Pulmonary artery endothelial cell (primary cell): ENCODE measurements around the gene MED16. TPM values are rescaled to one million over a fixed set of nuclear protein-coding genes. Genes with fewer than 3 reads are reported as not detected.
"Not testable (repeated sequence)": the region's sequence is repeated elsewhere in the genome, so short reads cannot be mapped to it uniquely, and the experiment has no call there.

Source experiments
- DNase-seq: peaks from one replicate; pipeline ENCODE4 v3.0.0-alpha.2; 2011; ENCODE audit warnings: low read depth, low spot score
- total RNA-seq: library from RNA; depleted of rRNA; stranded (reverse); fragments of >200 nt; gene quantifications from 2 replicates; pipeline ENCODE4 v1.2.3, GENCODE V29; 2014

The MED16 gene
- total RNA-seq, 1 donor from 2014 or later, result 22.9 TPM

GRCh38 chr19:827710-828321 lies 65.2 kb downstream of the MED16 start, which contains the start of gene AZU1:
TSS of gene AZU1 (plus strand) at chr19:827837. CDS start at chr19:827847, 10 bp downstream.
- no peak for DNase-seq

- DNase-seq, result no peak
Measured at GRCh38 chr19:827314-827709, 65.7 kb downstream of the MED16 start.

DNA sequence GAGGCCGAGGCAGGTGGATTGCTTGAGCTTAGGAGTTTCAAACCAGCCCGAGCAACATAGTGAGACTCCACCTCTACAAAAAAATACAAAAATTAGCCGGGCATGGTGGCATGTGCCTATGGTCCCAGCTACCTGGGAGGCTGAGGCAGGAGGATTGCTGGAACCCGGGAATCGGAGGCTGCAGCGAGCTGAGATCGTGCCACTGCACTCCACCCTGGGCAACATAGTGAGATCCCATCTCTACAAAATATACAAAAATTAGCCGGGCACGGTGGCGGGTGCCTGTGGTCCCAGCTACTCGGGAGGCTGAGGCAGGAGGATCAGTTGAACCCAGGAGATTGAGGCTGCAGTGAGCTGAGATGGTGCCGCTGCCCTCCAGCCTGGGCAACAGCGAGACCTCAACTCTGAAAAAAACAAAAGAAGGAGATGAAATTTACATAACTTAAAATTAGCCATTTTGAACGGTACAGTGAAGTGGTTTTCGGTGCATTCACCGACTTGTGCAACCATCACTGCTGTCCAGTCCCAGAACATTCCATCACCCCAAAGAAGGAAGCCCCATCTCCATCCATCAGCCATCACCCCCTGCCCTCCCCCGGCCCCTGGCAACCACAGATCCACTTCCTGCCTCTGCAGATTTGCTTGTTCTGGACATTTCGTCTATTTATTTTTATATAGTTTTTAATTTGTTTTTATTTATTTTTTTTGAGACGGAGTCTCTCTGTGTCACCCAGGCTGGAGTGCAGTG lies 66.9 kb downstream of the MED16 start:
- DNase-seq, result no peak

GRCh38 chr19:824885-825284 lies 68.1 kb downstream of the MED16 start:
- DNase-seq, result no peak

GRCh38 chr19:823565-824121 lies 69.3 kb downstream of the MED16 start:
- no peak for DNase-seq

GRCh38 chr19:821825-822503 lies 71.0 kb downstream of the MED16 start, which contains the start of gene PLPPR3:
TSS of gene PLPPR3 (minus strand) at chr19:821955. CDS start at chr19:821559, 396 bp downstream.
- no peak for DNase-seq

DNA sequence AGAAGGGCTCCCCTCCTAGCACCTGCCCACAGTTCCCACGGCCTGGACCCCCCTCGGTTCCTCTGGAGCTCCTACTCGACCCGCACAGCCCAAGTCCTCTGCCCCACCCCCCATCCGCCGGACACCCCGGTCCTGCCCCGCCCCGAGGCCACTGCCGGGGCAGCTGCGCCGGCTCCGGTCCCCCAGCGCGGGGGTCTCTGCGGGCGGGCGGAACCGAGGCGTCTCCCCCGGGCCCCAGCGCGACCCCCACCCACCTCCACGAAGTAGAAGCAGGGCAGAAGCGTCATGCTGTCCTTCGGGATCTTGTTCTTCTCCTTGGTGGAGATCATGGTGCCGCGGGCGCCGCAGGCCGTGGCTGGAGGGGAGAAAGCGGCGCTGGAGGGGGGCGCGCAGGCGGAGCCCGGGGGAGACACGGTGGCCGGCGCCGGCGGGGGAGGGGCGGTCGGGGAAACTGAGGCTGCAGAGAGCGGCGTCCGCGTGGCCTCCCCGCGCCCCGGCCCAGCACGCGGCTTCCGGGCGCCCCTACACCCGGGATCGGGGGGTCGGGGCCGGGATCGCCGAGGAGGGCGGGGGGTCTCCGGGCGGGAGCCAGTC lies 71.7 kb downstream of the MED16 start:
- DNase-seq, result no peak

DNA sequence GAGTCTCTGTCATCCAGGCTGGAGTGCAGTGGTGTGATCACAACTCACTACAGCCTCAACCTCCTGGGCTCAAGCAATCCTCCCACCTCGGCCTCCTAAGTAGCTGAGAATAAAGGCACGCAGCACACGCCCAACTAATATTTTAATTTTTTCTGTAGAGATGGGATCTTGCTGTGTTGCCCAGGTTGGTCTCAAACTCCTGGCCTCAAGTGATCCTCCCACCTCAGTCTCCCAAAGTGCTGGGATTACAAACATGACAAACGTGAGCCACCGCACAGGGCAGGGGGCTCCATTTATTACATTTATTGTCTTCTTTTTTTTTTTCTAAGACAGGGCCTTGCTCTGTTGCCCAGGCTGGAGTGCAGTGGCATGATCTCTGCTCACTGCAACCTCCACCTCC lies 72.8 kb downstream of the MED16 start:
- DNase-seq, result not testable (repeated sequence)

Other genes with a start within 250 kb of the MED16 start
- 34.3 and 38.1 TPM in 2 replicates for gene RNF126, start 230.0 kb downstream of the MED16 start, total RNA-seq
- 18.5 and 32.6 TPM in 2 replicates for gene FSTL3, start 216.8 kb downstream of the MED16 start, total RNA-seq
- gene PRSS57, start 197.7 kb downstream of the MED16 start, total RNA-seq, result 0.07 TPM in 1 of 2 replicates, not detected in the other
- gene PALM, start 184.3 kb downstream of the MED16 start, total RNA-seq, result 14.3 and 23.0 TPM in 2 replicates
- 0.04 TPM in 1 of 2 replicates, not detected in the other for gene MISP, start 142.1 kb downstream of the MED16 start, total RNA-seq
- 198 and 241 TPM in 2 replicates for gene PTBP1, start 95.7 kb downstream of the MED16 start, total RNA-seq
- gene PLPPR3, start 71.2 kb downstream of the MED16 start, total RNA-seq, result 0.07 and 0.33 TPM in 2 replicates
- gene AZU1, start 65.3 kb downstream of the MED16 start, total RNA-seq, result not detected in 2 replicates
- not detected in 2 replicates for gene PRTN3, start 52.2 kb downstream of the MED16 start, total RNA-seq
- not detected in 2 replicates for gene ELANE, start 40.9 kb downstream of the MED16 start, total RNA-seq
- gene CFD, start 33.5 kb downstream of the MED16 start, total RNA-seq, result 0.49 and 3.6 TPM in 2 replicates
- not detected in 2 replicates for gene RNU6-9, start 297 bp upstream of the MED16 start, total RNA-seq
- gene R3HDM4, start 20.0 kb upstream of the MED16 start, total RNA-seq, result 22.8 and 29.1 TPM in 2 replicates
- gene KISS1R, start 24.1 kb upstream of the MED16 start, total RNA-seq, result not detected in 2 replicates
- gene ARID3A, start 32.8 kb upstream of the MED16 start, total RNA-seq, result 8.0 and 9.6 TPM in 2 replicates
- 106 and 115 TPM in 2 replicates for gene WDR18, start 91.2 kb upstream of the MED16 start, total RNA-seq
- 0.39 and 0.59 TPM in 2 replicates for gene GRIN3B, start 107.2 kb upstream of the MED16 start, total RNA-seq
- gene TMEM259, start 127.9 kb upstream of the MED16 start, total RNA-seq, result 49.5 and 65.1 TPM in 2 replicates
- not detected in 2 replicates for gene RNU6-2, start 128.3 kb upstream of the MED16 start, total RNA-seq
- gene CNN2, start 133.4 kb upstream of the MED16 start, total RNA-seq, result 159 and 188 TPM in 2 replicates
- gene ABCA7, start 146.9 kb upstream of the MED16 start, total RNA-seq, result 3.5 and 5.9 TPM in 2 replicates
- 10.2 and 20.2 TPM in 2 replicates for gene ARHGAP45, start 174.0 kb upstream of the MED16 start, total RNA-seq
- gene POLR2E, start 202.2 kb upstream of the MED16 start, total RNA-seq, result 133 and 163 TPM in 2 replicates
- 380 and 410 TPM in 2 replicates for gene GPX4, start 210.8 kb upstream of the MED16 start, total RNA-seq